GM18868 (cell line): ENCODE results near the gene TM2D3.

Experiments
- ATAC-seq: cut with Tn5 transposase; IDR thresholded peaks from one replicate; pipeline ENCODE4 v1.9.1; 2021; ENCODE audit warnings: mild to moderate bottlenecking, moderate library complexity; ENCODE audit not compliant: unreplicated experiment

The TM2D3 gene

GRCh38 chr15:101609742-101610610 lies 42.2 kb downstream of the TM2D3 start:
- no peak for ATAC-seq

GRCh38 chr15:101608201-101608600 lies 44.0 kb downstream of the TM2D3 start:
- ATAC-seq = no peak

DNA sequence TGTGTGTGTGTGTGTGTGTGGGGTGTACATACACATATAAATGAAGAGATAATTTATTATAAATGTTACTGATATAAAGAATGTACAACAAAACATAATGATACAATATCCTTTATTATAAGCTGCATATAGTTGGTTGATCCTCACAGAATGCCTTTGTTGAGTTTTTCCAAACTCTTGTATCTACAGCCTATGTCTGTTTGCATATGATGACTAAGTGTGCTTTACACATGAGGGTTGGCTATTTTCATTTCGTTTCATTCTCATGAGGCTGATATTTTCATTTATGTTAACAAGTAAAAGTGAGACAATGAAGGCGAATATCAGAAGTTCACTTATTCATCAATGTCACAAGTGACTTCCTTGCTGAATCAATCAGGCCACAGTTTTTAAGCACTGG lies 45.1 kb downstream of the TM2D3 start:
- no peak for ATAC-seq

GRCh38 chr15:101604124-101604874 lies 47.9 kb downstream of the TM2D3 start:
- no peak for ATAC-seq

- ATAC-seq = no peak
Measured at GRCh38 chr15:101602801-101603200, 49.4 kb downstream of the TM2D3 start.

- ATAC-seq = no peak
Measured at GRCh38 chr15:101600035-101600434, 52.1 kb downstream of the TM2D3 start.

DNA sequence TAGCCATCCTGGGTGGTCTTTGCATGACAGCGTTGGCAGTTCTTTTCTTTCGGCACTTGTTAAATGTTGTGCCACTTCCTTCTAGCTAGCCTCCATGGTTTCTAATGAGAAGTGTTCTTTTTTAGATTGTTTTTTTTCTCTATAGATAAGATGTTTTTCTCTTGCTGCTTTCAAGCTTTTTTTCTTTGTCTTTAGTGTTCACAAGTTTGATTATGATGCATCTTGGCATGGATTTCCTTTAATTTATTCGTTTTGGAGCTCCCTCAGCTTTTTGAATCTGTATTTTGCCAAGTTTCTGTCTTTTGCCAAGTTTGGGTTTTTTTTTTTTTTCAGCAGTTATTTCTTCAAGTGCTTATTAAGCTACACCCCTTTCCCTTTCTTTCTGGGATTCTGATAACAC lies 53.1 kb downstream of the TM2D3 start:
- ATAC-seq = no peak

- no peak for ATAC-seq
Measured at GRCh38 chr15:101597360-101597928, 54.7 kb downstream of the TM2D3 start.

DNA sequence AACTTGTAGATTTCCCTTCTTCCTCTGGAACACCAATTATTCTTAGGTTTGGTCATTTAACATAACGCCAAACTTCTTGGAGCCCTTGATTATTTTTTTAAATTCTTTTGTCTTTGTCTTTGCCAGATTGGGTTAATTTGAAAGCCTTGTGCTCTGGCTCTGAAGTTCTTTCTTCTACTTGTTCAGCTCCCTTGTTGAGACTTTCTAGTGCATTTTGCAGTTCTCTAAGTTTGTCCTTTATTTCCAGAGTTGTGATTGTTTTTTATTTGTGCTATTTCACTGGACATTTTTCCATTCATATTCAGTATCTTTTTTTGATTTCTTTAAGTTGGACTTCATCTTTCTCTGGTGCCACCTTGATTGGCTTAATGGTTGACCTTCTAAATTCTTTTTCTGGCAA lies 55.5 kb downstream of the TM2D3 start:
- ATAC-seq = no peak
